Glutamatergic neuron (in vitro differentiated cells): ENCODE measurements around the gene TBC1D9. TPM values are rescaled to one million over a fixed set of nuclear protein-coding genes. Genes with fewer than 3 reads are reported as not detected.
A peak's percentile ranks its signal among the peaks of the same experiment; 100 is the strongest.

Source experiments
- DNase-seq: peaks from one replicate; pipeline ENCODE4 v3.0.0; 2022
- H3K27ac Mint-ChIP-seq: one replicate; pipeline ENCODE4 v1.8.0; 2020; ENCODE audit warnings: mild to moderate bottlenecking, mixed read lengths, inconsistent platforms; ENCODE audit not compliant: unreplicated experiment
- H3K27me3 Mint-ChIP-seq: one replicate; pipeline ENCODE4 v1.8.0; 2020; ENCODE audit warnings: mild to moderate bottlenecking, moderate library complexity, mixed read lengths, inconsistent platforms; ENCODE audit not compliant: unreplicated experiment
- H3K36me3 Mint-ChIP-seq: one replicate; pipeline ENCODE4 v1.8.0; 2020; ENCODE audit warnings: mild to moderate bottlenecking, mixed read lengths, inconsistent platforms; ENCODE audit not compliant: unreplicated experiment
- H3K4me1 Mint-ChIP-seq: one replicate; pipeline ENCODE4 v1.8.0; 2020; ENCODE audit warnings: mild to moderate bottlenecking, low read depth, mixed read lengths, inconsistent platforms; ENCODE audit not compliant: unreplicated experiment
- H3K4me3 Mint-ChIP-seq: one replicate; pipeline ENCODE4 v1.8.0; 2020; ENCODE audit warnings: mild to moderate bottlenecking, mixed read lengths, inconsistent platforms; ENCODE audit not compliant: unreplicated experiment
- H3K9me3 Mint-ChIP-seq: one replicate; pipeline ENCODE4 v1.8.0; 2020; ENCODE audit warnings: mild to moderate bottlenecking, moderate library complexity, mixed read lengths, inconsistent platforms; ENCODE audit not compliant: unreplicated experiment
- total RNA-seq: library from RNA; stranded (reverse); fragmentation: NEBNext Ultra II Directional; extraction: Animal tissue kit (Norgen Biotek cat#: 25700); gene quantifications from one replicate; pipeline ENCODE4 v1.2.1, GENCODE V29; 2021; ENCODE audit not compliant: unreplicated experiment
- TF ChIP-seq, protein P1 (sequence below): fragments of 200-600 bp; sonication (generic); IDR thresholded peaks from one replicate; pipeline ENCODE4 v1.5.0; 2021; ENCODE audit not compliant: partially characterized antibody, unreplicated experiment

Gene TBC1D9
- total RNA-seq, 1 donor from 2014 or later: 47.8 TPM

GRCh38 chr4:140695483-140695882 lies 60.7 kb downstream of the TBC1D9 start:
- peaks cover 4% of the 10 kb centered on the region for H3K4me1 Mint-ChIP-seq
- H3K27me3 Mint-ChIP-seq: peaks cover 2% of the 10 kb centered on the region
- no peaks in the 10 kb centered on the region for H3K36me3 Mint-ChIP-seq
- no peak overlapping the region for H3K4me3 Mint-ChIP-seq
- DNase-seq: no peak
- peaks cover 4% of the 10 kb centered on the region for H3K9me3 Mint-ChIP-seq
- TF ChIP-seq, protein P1, sequence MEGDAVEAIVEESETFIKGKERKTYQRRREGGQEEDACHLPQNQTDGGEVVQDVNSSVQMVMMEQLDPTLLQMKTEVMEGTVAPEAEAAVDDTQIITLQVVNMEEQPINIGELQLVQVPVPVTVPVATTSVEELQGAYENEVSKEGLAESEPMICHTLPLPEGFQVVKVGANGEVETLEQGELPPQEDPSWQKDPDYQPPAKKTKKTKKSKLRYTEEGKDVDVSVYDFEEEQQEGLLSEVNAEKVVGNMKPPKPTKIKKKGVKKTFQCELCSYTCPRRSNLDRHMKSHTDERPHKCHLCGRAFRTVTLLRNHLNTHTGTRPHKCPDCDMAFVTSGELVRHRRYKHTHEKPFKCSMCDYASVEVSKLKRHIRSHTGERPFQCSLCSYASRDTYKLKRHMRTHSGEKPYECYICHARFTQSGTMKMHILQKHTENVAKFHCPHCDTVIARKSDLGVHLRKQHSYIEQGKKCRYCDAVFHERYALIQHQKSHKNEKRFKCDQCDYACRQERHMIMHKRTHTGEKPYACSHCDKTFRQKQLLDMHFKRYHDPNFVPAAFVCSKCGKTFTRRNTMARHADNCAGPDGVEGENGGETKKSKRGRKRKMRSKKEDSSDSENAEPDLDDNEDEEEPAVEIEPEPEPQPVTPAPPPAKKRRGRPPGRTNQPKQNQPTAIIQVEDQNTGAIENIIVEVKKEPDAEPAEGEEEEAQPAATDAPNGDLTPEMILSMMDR: no peak
- no peak overlapping the region for H3K27ac Mint-ChIP-seq

GRCh38 chr4:140693562-140693961 lies 62.6 kb downstream of the TBC1D9 start:
- no peaks in the 10 kb centered on the region for H3K36me3 Mint-ChIP-seq

GRCh38 chr4:140691369-140691768 lies 64.8 kb downstream of the TBC1D9 start:
- TF ChIP-seq, protein P1: no peak
- no peak overlapping the region for H3K27ac Mint-ChIP-seq

More at GRCh38 chr4:140693562-140693961, 62.6 kb downstream of the TBC1D9 start:
- Mint-ChIP-seq H3K9me3 (no peaks in the 10 kb centered on the region), H3K4me3 (no peak overlapping the region), H3K27me3 (peaks cover 5% of the 10 kb centered on the region), H3K4me1 (peaks cover 17% of the 10 kb centered on the region), H3K27ac (no peak overlapping the region)
- TF ChIP-seq, protein P1: no peak
- DNase-seq: no peak

DNA sequence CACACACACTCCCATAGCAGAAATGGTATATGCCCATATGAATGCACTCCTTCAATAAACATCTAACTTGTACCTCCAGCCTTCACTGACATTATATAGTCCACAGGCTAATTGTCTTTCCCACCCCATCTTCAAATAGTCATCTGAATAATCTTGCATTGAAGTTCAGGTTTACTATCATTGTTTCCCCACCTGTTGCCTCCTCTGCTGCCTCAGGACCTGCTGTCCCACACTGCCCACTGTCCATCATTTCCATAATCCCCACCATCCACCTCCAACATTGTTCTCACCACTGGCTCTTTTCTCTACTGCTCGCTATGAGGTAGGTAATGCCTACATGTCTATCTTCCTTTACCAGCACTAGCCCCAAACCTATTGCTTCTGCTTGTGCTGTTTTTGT lies 66.1 kb downstream of the TBC1D9 start:
- Mint-ChIP-seq H3K9me3 (peaks cover 4% of the 10 kb centered on the region), H3K4me3 (peak overlapping the region; percentile 44)

More at GRCh38 chr4:140691369-140691768, 64.8 kb downstream of the TBC1D9 start:
- Mint-ChIP-seq H3K36me3 (no peaks in the 10 kb centered on the region), H3K27me3 (peaks cover 5% of the 10 kb centered on the region), H3K4me1 (peaks cover 23% of the 10 kb centered on the region), H3K9me3 (peaks cover 4% of the 10 kb centered on the region), H3K4me3 (no peak overlapping the region)
- DNase-seq: no peak

GRCh38 chr4:140689623-140690022 lies 66.6 kb downstream of the TBC1D9 start:
- Mint-ChIP-seq H3K36me3 (no peaks in the 10 kb centered on the region), H3K4me1 (peaks cover 30% of the 10 kb centered on the region), H3K9me3 (peaks cover 4% of the 10 kb centered on the region), H3K27me3 (peaks cover 5% of the 10 kb centered on the region), H3K4me3 (no peak overlapping the region), H3K27ac (no peak overlapping the region)
- DNase-seq: no peak
- TF ChIP-seq, protein P1: no peak

More for the DNA sequence above, 66.1 kb downstream of the TBC1D9 start:
- no peak for DNase-seq
- peak overlapping the region; percentile 24 for H3K27ac Mint-ChIP-seq
- TF ChIP-seq, protein P1: no peak
- no peaks in the 10 kb centered on the region for H3K36me3 Mint-ChIP-seq
- H3K27me3 Mint-ChIP-seq: peaks cover 5% of the 10 kb centered on the region
- peaks cover 30% of the 10 kb centered on the region for H3K4me1 Mint-ChIP-seq
